ENCODE data around the gene TP53I11.

Gene TP53I11

DNA sequence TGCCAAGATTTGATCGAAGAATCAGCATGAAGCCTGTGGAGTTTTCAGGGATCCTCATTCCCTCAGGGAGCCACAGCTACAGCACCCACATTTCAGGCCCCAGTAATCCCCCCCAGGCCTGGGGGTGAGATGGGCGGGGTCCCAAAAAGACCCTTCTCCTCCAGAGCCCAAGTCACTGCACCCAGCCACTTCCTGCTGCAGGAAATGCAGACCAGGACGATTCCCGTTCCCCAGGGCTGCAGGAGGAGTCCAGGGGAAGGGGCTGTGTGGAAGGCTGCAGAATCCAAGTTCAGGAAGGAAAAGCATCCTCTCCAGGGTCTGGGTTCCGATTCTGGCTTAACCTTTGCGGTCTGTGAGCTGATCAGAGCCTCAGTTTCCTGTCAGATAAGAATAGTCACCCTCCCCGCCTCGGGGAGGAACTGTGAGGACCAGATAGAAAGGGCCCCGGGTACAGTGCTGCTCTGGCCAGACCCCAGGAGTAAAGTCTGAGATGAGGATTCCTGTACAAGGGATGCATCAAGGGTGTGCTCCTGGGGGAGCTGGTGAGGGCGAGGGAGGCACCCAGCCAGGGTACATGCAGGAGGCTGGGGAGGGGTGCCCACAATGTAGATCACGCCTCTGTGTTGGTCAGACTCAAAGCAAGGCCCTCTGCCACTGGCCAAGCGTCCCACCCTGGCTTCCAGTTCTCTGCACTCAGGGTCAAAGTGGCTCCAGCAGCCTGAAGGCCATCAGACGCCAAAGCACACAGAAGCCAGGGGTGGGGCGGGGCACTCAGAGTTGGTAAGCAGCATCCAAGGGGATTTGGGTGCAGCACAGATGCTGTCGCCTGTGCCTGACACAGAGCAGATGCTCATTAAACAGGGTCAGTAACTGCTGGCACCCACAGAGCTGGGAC lies 30.1 kb upstream of the TP53I11 start:
- ATAC-seq = no peak
- TF ChIP-seq ZNF565 (CRISPR knock-in tag; conservative IDR thresholded peaks at IDR 0.05; ENCODE audit: low read depth) (no peak), PPARA (CRISPR knock-in tag; IDR thresholded peaks at IDR 0.05; ENCODE audit: borderline replicate concordance) (no peak), PATZ1 (CRISPR knock-in tag; IDR thresholded peaks at IDR 0.05; ENCODE audit: borderline replicate concordance) (no peak), POU6F1 (CRISPR knock-in tag; IDR thresholded peaks at IDR 0.05; ENCODE audit: borderline replicate concordance, low read depth) (no peak), ARNTL (CRISPR knock-in tag; IDR thresholded peaks at IDR 0.05; ENCODE audit: borderline replicate concordance, low read depth) (no peak), BACH2 (CRISPR knock-in tag; IDR thresholded peaks at IDR 0.05; ENCODE audit: borderline replicate concordance) (no peak), OSR1 (CRISPR knock-in tag; IDR thresholded peaks at IDR 0.05) (no peak), ZFP30 (CRISPR knock-in tag; IDR thresholded peaks at IDR 0.05) (no peak), ZNF8 (CRISPR knock-in tag; IDR thresholded peaks at IDR 0.05) (no peak)

DNA sequence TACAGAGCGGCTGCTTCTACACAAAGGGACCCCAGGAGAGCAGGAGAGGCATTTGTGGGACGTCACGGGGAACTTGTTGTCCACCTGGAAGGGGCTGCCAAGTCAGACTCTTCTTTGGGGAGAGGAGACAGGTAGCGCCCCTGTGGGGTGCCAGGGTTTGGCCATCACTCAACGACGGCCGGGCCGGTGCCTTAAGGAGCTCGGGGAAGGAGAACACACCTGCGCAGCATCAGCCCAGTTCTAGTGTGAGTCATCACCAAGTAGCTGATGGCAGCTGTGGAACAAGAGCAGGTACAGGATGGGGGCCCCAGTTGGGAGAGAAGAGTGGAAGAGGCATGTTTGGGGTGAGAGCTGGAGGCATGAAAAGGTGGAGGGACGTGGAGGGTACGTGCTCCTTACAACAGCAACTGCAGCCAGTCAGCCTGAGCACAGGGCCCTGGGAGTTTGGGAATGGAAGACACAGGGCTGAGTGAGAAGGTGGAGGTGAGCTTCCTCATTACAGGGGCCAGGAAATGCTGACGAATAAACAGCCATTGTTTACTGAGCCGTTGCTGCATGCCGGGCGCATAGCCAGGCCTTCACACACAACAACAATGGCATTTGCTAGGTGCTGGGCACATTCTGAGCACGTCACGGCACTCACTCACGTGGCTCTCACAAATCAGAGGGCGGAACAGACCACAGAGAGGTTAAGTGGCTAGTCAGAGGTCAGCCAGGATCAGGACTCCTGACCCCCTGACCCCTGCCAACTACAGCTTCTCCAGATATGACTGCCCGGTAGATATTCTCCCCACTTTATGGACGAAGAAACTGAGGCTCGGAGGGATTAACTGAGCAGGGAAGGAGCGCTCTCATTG lies 29.1 kb upstream of the TP53I11 start:
- TF ChIP-seq ZC3H10 (CRISPR knock-in tag; IDR thresholded peaks at IDR 0.05) (no peak), POU6F1 (CRISPR knock-in tag; IDR thresholded peaks at IDR 0.05; ENCODE audit: borderline replicate concordance, low read depth) (no peak), BACH2 (CRISPR knock-in tag; IDR thresholded peaks at IDR 0.05; ENCODE audit: borderline replicate concordance) (no peak), OSR1 (CRISPR knock-in tag; IDR thresholded peaks at IDR 0.05) (no peak), PATZ1 (CRISPR knock-in tag; IDR thresholded peaks at IDR 0.05; ENCODE audit: borderline replicate concordance) (no peak), RARB (CRISPR knock-in tag; IDR thresholded peaks at IDR 0.05) (no peak), ISL1 (CRISPR knock-in tag; IDR thresholded peaks at IDR 0.05) (no peak), GLIS3 (CRISPR knock-in tag; IDR thresholded peaks at IDR 0.05) (no peak), ARNTL (CRISPR knock-in tag; IDR thresholded peaks at IDR 0.05; ENCODE audit: borderline replicate concordance, low read depth) (no peak), ESRRG (CRISPR knock-in tag; IDR thresholded peaks at IDR 0.05) (no peak), ZNF70 (CRISPR knock-in tag; IDR thresholded peaks at IDR 0.05) (no peak), CSDC2 (CRISPR knock-in tag; IDR thresholded peaks at IDR 0.05) (no peak), ZFP3 (CRISPR knock-in tag; IDR thresholded peaks at IDR 0.05) (no peak), TSHZ2 (CRISPR knock-in tag; IDR thresholded peaks at IDR 0.05) (no peak), ZNF565 (CRISPR knock-in tag; conservative IDR thresholded peaks at IDR 0.05; ENCODE audit: low read depth) (no peak), TCF4 (CRISPR knock-in tag; IDR thresholded peaks at IDR 0.05; ENCODE audit: borderline replicate concordance) (no peak), ZFP30 (CRISPR knock-in tag; IDR thresholded peaks at IDR 0.05) (no peak), SNAI2 (CRISPR knock-in tag; IDR thresholded peaks at IDR 0.05) (no peak)
- ATAC-seq = no peak
